Tibial nerve (tissue), 4 donors: ENCODE data around the gene GCNT1. TPM values are rescaled to one million over a fixed set of nuclear protein-coding genes. Genes with fewer than 3 reads are reported as not detected.
A peak's percentile ranks its signal among the peaks of the same experiment; 100 is the strongest.

ENCODE experiments used
- DNase-seq, 2 donors: peaks; one replicate each; pipeline ENCODE4 v3.0.0-alpha.2; 2019; ENCODE audit warnings: low spot score in 2 of 2
- H3K27ac ChIP-seq, 4 donors: fragments of 200-600 bp; sonication (generic) in 3 of 4; one replicate each; pipeline ENCODE4 v1.5.1; 2017 to 2019; ENCODE audit warnings: mild to moderate bottlenecking in 1 of 4
- H3K27me3 ChIP-seq, 2 donors: fragments of 200-600 bp; sonication (generic) in 1 of 2; one replicate each; pipeline versions ENCODE4 v1.5.1 to v1.6.0; 2017 to 2019
- H3K36me3 ChIP-seq, 3 donors: fragments of 200-600 bp; sonication (generic); one replicate each; pipeline ENCODE4 v1.5.1; 2018 to 2019
- H3K4me1 ChIP-seq, 4 donors: fragments of 200-600 bp; sonication (generic) in 3 of 4; one replicate each; pipeline ENCODE4 v1.5.1; 2017 to 2019
- H3K4me3 ChIP-seq, 4 donors: fragments of 200-600 bp; sonication (generic) in 3 of 4; one replicate each; pipeline ENCODE4 v1.5.1; 2017 to 2019; ENCODE audit warnings: mild to moderate bottlenecking in 1 of 4, moderate library complexity in 1 of 4
- H3K9me3 ChIP-seq, 4 donors: fragments of 200-600 bp; sonication (generic) in 3 of 4; one replicate each; pipeline ENCODE4 v1.5.1; 2017 to 2019
- CTCF ChIP-seq, 5 experiments: fragments of 200-600 bp in 3 of 5; fragments of 450-650 bp in 2 of 5; sonication (generic) in 3 of 5; IDR thresholded peaks; one replicate each; pipeline ENCODE4 v1.5.1; 2016 to 2019; ENCODE audit warnings: antibody characterized with exemption in 5 of 5, mild to moderate bottlenecking in 3 of 5, moderate library complexity in 2 of 5
- EP300 ChIP-seq, 2 donors: sonication (generic); formaldehyde crosslinking; IDR thresholded peaks; one replicate each; pipeline ENCODE4 v1.6.1; 2017; ENCODE audit warnings: antibody characterized with exemption in 2 of 2, mild to moderate bottlenecking in 1 of 2
- POLR2A ChIP-seq, 2 donors: fragments of 450-650 bp; IDR thresholded peaks; one replicate each; pipeline ENCODE4 v1.6.1; 2017; ENCODE audit warnings: antibody characterized with exemption in 2 of 2, mild to moderate bottlenecking in 2 of 2, moderate library complexity in 2 of 2
- WGBS, 2 donors: methylation state at CpG; one replicate each; pipeline ENCODE4 v1.1.5; 2018; 5-methylcytosine and 5-hydroxymethylcytosine counted together
- total RNA-seq, 4 donors: library from RNA; depleted of rRNA; stranded (reverse); fragments of >200 nt; gene quantifications; one replicate each; pipeline ENCODE4 v1.1.0, GENCODE V29; 2016

The GCNT1 gene
- total RNA-seq, 4 donors from 2014 or later = 3.1 to 5.7 (median 4.0) TPM

- Histone ChIP-seq H3K27me3 (no peaks in the 10 kb centered on the region), H3K27ac (no peak overlapping the region), H3K4me3 (no peak overlapping the region), H3K36me3 (no peaks in the 10 kb centered on the region), H3K4me1 (peaks cover 0 to 8% (median 3%) of the 10 kb centered on the region in 4 donors), H3K9me3 (no peaks in the 10 kb centered on the region)
- no peak for TF ChIP-seq POLR2A (IDR thresholded peaks at IDR 0.05)
- TF ChIP-seq CTCF (IDR thresholded peaks at IDR 0.05) = no peak
- no peak for TF ChIP-seq EP300 (IDR thresholded peaks at IDR 0.05)
- WGBS, 2 donors = 51 to 52% methylated on average over 1 of the region's 1 CpG
- no peak for DNase-seq
Observed at GRCh38 chr9:76526026-76526425, 67.0 kb downstream of the GCNT1 start.

- no peaks in the 10 kb centered on the region for H3K9me3 ChIP-seq
- DNase-seq = no peak
- no peak overlapping the region for H3K4me3 ChIP-seq
- no peaks in the 10 kb centered on the region for H3K27me3 ChIP-seq
- no peak for TF ChIP-seq POLR2A (IDR thresholded peaks at IDR 0.05)
- TF ChIP-seq CTCF (IDR thresholded peaks at IDR 0.05) = no peak
- no peak for TF ChIP-seq EP300 (IDR thresholded peaks at IDR 0.05)
- no peaks in the 10 kb centered on the region for H3K36me3 ChIP-seq
- 65% methylated on average over 7 of the region's 7 CpGs for whole genome bisulfite sequencing, 2 donors
- no peak overlapping the region for H3K27ac ChIP-seq
- H3K4me1 ChIP-seq = peaks cover 0 to 13% (median 3%) of the 10 kb centered on the region in 4 donors
Observed at GRCh38 chr9:76528056-76528455, 69.1 kb downstream of the GCNT1 start.

DNA sequence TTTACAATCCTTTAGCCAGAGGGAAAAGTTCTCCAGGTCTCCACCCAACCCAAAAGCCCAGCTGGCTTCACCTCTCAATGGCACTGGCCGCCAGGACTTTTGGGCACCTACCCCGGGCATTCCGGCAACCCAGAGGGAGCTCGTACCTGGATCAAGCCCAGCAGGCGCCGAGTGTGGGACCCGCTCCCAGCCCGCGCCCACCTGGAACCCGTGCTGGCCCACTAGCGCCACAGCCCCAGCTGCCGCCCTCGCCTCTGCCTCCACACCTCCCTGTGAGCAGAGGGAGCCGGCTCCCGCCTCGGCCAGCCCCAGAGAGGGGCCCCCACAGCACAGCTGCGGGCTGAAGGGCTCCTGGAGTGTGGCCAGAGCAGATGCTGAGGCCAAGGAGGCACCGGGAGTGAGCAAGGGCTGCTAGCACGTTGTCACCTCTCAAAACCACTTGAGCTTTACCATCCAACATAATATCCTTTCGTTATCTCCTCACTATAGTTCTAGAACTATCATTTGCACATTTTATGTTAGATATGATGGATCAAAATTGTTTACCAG is 69.7 kb downstream of the GCNT1 start:
- Histone ChIP-seq H3K27ac (no peak overlapping the region), H3K36me3 (no peaks in the 10 kb centered on the region), H3K9me3 (no peaks in the 10 kb centered on the region), H3K4me3 (no peak overlapping the region), H3K27me3 (no peaks in the 10 kb centered on the region), H3K4me1 (peaks cover 0 to 20% (median 3%) of the 10 kb centered on the region in 4 donors)
- no peak for DNase-seq
- TF ChIP-seq POLR2A (IDR thresholded peaks at IDR 0.05) (no peak), EP300 (IDR thresholded peaks at IDR 0.05) (no peak), CTCF (IDR thresholded peaks at IDR 0.05) (no peak)
- WGBS, 2 donors = 85 to 93% methylated on average over 18 to 20 of the region's 20 CpGs

DNA sequence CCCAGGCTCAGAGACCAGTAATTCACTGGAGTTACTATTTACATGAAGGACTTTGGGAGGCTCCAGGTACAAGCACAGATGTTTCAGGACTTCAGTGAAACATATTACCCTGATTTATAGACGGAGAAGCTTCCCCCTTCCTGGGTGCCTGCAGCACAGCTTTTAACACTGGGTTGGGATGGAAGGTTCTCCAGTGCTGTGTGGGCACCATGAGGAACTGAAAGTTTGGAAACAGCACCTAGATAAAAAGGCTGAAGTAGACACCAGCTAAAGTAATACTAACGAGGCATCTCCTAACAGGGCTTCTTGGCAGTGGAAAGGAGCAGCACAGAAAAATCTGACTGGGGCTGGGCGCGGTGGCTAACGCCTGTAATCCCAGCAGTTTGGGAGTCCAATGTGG is 70.7 kb downstream of the GCNT1 start:
- Histone ChIP-seq H3K9me3 (no peaks in the 10 kb centered on the region), H3K4me3 (no peak overlapping the region), H3K27ac (no peak overlapping the region), H3K36me3 (no peaks in the 10 kb centered on the region), H3K4me1 (peaks cover 0 to 27% (median 3%) of the 10 kb centered on the region in 4 donors), H3K27me3 (no peaks in the 10 kb centered on the region)
- WGBS, 2 donors = 88 to 95% methylated on average over 5 of the region's 5 CpGs
- TF ChIP-seq POLR2A (IDR thresholded peaks at IDR 0.05) (no peak), EP300 (IDR thresholded peaks at IDR 0.05) (no peak), CTCF (IDR thresholded peaks at IDR 0.05) (no peak)
- no peak for DNase-seq

GRCh38 chr9:76530458-76531110 is 71.6 kb downstream of the GCNT1 start:
- Histone ChIP-seq H3K27ac (peak overlapping the region in 2 of 4 donors; percentile 61 to 74), H3K27me3 (no peaks in the 10 kb centered on the region), H3K4me3 (no peak overlapping the region), H3K4me1 (peaks cover 0 to 27% (median 3%) of the 10 kb centered on the region in 4 donors), H3K36me3 (no peaks in the 10 kb centered on the region), H3K9me3 (no peaks in the 10 kb centered on the region)
- 23 to 25% methylated on average over 6 of the region's 6 CpGs for WGBS, 2 donors
- no peak for DNase-seq
- TF ChIP-seq EP300 (IDR thresholded peaks at IDR 0.05) = no peak
- TF ChIP-seq POLR2A (IDR thresholded peaks at IDR 0.05) = no peak
- no peak for TF ChIP-seq CTCF (IDR thresholded peaks at IDR 0.05)
